SU-DHL-6 (cell line): ENCODE results near the gene JMJD7.

Source experiments
- H2AFZ ChIP-seq: fragments of 200-600 bp; sonication (generic); 2 replicates; pipeline ENCODE4 v1.6.1; 2014; ENCODE audit warnings: low read depth, mild to moderate bottlenecking, moderate library complexity, mixed read lengths, antibody characterized with exemption, low read length; ENCODE audit not compliant: severe bottlenecking
- H3F3A ChIP-seq: fragments of 200-600 bp; shearing (Covaris generic); 2 replicates; pipeline ENCODE4 v1.6.0; 2016; ENCODE audit warnings: antibody characterized with exemption, mild to moderate bottlenecking; ENCODE audit not compliant: insufficient read depth
- H3K27ac ChIP-seq: fragments of 200-600 bp; sonication (generic); 2 replicates; pipeline ENCODE4 v1.5.1; 2016; ENCODE audit warnings: low read depth, mild to moderate bottlenecking, low read length, moderate library complexity, mixed read lengths
- H3K27me3 ChIP-seq: fragments of 200-600 bp; sonication (generic), shearing (Covaris generic); 2 replicates; pipeline ENCODE4 v1.6.0; 2014; ENCODE audit warnings: mild to moderate bottlenecking, low read length
- H3K36me3 ChIP-seq: fragments of 200-600 bp; sonication (generic); 2 replicates; pipeline ENCODE4 v1.6.1; 2014; ENCODE audit warnings: mild to moderate bottlenecking, low read length, mixed read lengths
- H3K4me2 ChIP-seq: fragments of 300-600, 200-600 bp; shearing (Covaris generic), sonication (generic); 2 replicates; pipeline ENCODE4 v1.6.0; 2014; ENCODE audit warnings: low read length, low read depth, mild to moderate bottlenecking; ENCODE audit not compliant: poor library complexity, severe bottlenecking
- H3K4me3 ChIP-seq: fragments of 200-600 bp; sonication (generic); 2 replicates; pipeline ENCODE4 v1.5.1; 2014; ENCODE audit warnings: antibody characterized with exemption, low read length, mild to moderate bottlenecking, mixed read lengths; ENCODE audit not compliant: insufficient read depth, poor library complexity, severe bottlenecking
- H3K79me2 ChIP-seq: fragments of 200-600 bp; sonication (generic); 2 replicates; pipeline ENCODE4 v1.6.1; 2014; ENCODE audit warnings: mild to moderate bottlenecking, low read length, moderate library complexity; ENCODE audit not compliant: insufficient read depth
- H3K9ac ChIP-seq: fragments of 200-600 bp; sonication (generic); 2 replicates; pipeline ENCODE4 v1.7.0; 2014; ENCODE audit warnings: mild to moderate bottlenecking, low read length
- H3K9me2 ChIP-seq: fragments of 200-600 bp; sonication (generic); replicated peaks from 2 replicates; pipeline ENCODE4 v1.6.1; 2014; ENCODE audit warnings: low read length; ENCODE audit not compliant: insufficient read depth
- H3K9me3 ChIP-seq: fragments of 200-600 bp; sonication (generic); 2 replicates; pipeline ENCODE4 v1.6.1; 2014; ENCODE audit warnings: low read length, mixed read lengths; ENCODE audit not compliant: insufficient read depth
- H4K20me1 ChIP-seq: fragments of 200-600 bp; sonication (generic); 2 replicates; pipeline ENCODE4 v1.6.1; 2014; ENCODE audit warnings: low read depth, mild to moderate bottlenecking, antibody characterized with exemption, low read length, moderate library complexity, mixed read lengths
- EZH2phosphoT487 ChIP-seq: fragments of 200-600 bp; sonication (generic), shearing (Covaris generic); conservative IDR thresholded peaks from 2 replicates; pipeline ENCODE4 v1.6.1; 2018; ENCODE audit warnings: mild to moderate bottlenecking, antibody characterized with exemption, low read length, moderate library complexity, mixed read lengths
- TF ChIP-seq, protein P1 (sequence below): fragments of 200-600 bp; sonication (generic); IDR thresholded peaks from one replicate; pipeline ENCODE4 v1.5.1; 2017; ENCODE audit warnings: antibody characterized with exemption, mild to moderate bottlenecking, low read length, moderate library complexity; ENCODE audit not compliant: insufficient read depth, poor library complexity, severe bottlenecking

Gene JMJD7

DNA sequence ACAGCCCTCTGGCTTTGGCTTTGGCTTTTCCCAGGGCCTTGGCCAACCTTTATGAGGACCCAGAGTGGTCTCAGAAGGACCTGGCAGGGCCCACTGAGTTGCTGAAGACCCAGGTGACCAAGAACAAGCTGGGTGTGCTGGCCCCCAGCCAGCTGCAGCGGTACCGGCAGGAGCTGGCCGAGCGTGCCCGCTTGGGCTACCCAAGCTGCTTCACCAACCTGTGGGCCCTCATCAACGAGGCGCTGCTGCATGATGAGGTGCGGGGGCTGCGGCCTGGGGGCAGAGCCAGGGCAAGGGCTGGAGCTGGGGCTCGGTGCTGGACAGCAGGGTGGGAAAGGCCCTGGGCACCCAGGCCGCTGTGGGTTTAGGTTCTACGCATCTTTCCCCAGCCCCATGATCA lies 16.9 kb downstream of the JMJD7 start:
- no peaks in the 10 kb centered on the region for H3K27me3 ChIP-seq
- no peaks in the 10 kb centered on the region for H3K79me2 ChIP-seq
- no peak overlapping the region for H3K27ac ChIP-seq
- H3K36me3 ChIP-seq, result no peaks in the 10 kb centered on the region
- H3K9me3 ChIP-seq, result no peaks in the 10 kb centered on the region
- H4K20me1 ChIP-seq, result no peaks in the 10 kb centered on the region
- no peak overlapping the region for H3K4me2 ChIP-seq
- no peaks in the 10 kb centered on the region for H3K9me2 ChIP-seq
- no peak overlapping the region for H2AFZ ChIP-seq
- no peak overlapping the region for H3K9ac ChIP-seq
- H3K4me3 ChIP-seq, result no peak overlapping the region
- no peaks in the 10 kb centered on the region for H3F3A ChIP-seq
- TF ChIP-seq, protein P1, sequence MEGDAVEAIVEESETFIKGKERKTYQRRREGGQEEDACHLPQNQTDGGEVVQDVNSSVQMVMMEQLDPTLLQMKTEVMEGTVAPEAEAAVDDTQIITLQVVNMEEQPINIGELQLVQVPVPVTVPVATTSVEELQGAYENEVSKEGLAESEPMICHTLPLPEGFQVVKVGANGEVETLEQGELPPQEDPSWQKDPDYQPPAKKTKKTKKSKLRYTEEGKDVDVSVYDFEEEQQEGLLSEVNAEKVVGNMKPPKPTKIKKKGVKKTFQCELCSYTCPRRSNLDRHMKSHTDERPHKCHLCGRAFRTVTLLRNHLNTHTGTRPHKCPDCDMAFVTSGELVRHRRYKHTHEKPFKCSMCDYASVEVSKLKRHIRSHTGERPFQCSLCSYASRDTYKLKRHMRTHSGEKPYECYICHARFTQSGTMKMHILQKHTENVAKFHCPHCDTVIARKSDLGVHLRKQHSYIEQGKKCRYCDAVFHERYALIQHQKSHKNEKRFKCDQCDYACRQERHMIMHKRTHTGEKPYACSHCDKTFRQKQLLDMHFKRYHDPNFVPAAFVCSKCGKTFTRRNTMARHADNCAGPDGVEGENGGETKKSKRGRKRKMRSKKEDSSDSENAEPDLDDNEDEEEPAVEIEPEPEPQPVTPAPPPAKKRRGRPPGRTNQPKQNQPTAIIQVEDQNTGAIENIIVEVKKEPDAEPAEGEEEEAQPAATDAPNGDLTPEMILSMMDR, result no peak
- no peak for TF ChIP-seq EZH2phosphoT487

DNA sequence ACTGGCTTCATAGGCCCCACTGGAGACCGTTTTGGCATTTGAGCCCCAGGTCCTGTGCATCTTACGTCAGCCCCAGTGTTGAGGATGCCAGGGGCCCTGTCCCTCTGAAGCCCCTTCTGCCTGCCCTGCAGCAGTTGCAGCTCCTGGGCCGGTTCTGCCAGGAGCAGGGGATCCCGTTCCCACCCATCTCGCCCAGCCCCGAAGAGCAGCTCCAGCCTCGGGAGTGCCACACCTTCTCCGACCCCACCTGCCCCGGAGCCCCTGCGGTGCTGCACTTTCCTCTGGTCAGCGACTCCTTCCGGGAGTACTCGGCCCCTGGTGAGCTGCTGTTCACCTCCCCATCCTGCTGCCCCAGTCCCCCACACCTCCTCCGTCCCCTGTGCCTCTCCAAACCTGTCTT lies 19.3 kb downstream of the JMJD7 start:
- Histone ChIP-seq H4K20me1 (no peaks in the 10 kb centered on the region), H3K4me2 (no peak overlapping the region), H3K4me3 (no peak overlapping the region), H2AFZ (no peak overlapping the region), H3K9me3 (no peaks in the 10 kb centered on the region), H3K9ac (no peak overlapping the region), H3K27me3 (no peaks in the 10 kb centered on the region), H3K27ac (no peak overlapping the region), H3K79me2 (no peaks in the 10 kb centered on the region), H3F3A (no peaks in the 10 kb centered on the region), H3K36me3 (no peaks in the 10 kb centered on the region), H3K9me2 (no peaks in the 10 kb centered on the region)
- no peak for TF ChIP-seq EZH2phosphoT487
- TF ChIP-seq, protein P1, result no peak

DNA sequence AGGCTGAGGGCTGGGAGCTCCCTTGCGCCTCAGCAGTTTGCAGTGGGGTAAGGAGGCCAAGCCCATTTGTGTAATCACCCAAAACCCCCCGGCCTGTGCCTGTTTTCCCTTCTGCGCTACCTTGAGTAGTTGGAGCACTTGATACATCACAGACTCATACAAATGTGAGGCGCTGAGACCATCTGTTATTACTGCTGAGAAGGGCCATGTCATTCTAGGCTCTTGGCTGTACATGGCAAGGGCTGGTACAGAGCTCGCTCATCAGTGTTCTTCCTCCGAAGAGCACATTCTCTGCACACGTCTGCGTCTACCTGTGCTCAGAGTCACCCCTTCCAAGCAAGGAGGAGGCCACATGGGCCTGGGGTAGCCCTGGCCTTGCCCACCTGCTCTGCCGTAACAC lies 20.1 kb downstream of the JMJD7 start:
- no peak overlapping the region for H2AFZ ChIP-seq
- no peaks in the 10 kb centered on the region for H3F3A ChIP-seq
- H3K79me2 ChIP-seq, result no peaks in the 10 kb centered on the region
- no peaks in the 10 kb centered on the region for H4K20me1 ChIP-seq
- TF ChIP-seq, protein P1, result no peak
- TF ChIP-seq EZH2phosphoT487, result no peak
- H3K27me3 ChIP-seq, result no peaks in the 10 kb centered on the region
- H3K9ac ChIP-seq, result no peak overlapping the region
- no peak overlapping the region for H3K4me3 ChIP-seq
- no peaks in the 10 kb centered on the region for H3K9me2 ChIP-seq
- H3K9me3 ChIP-seq, result no peaks in the 10 kb centered on the region
- no peak overlapping the region for H3K27ac ChIP-seq
- H3K36me3 ChIP-seq, result no peaks in the 10 kb centered on the region
- no peak overlapping the region for H3K4me2 ChIP-seq

DNA sequence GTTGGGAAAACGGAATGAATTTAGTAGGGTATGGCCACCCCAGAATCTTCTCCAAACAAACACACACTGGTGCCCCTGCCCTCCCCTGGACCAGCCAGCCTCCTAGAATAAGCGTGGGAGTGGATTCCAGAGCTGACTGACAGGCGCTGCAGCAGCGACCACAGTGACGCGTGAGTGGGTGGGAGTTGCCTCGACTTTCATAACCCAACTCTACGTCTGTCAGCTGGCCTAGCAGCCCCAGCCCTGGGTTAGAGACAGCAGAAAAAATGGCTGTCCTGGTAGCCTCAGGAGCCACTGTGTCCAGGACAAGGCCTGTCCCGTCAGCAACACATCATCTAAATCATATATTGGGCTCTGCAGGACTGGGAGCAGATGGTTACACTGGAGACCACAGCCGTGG lies 20.7 kb downstream of the JMJD7 start:
- Histone ChIP-seq H3K9me3 (no peaks in the 10 kb centered on the region), H3K9ac (no peak overlapping the region), H3K4me2 (no peak overlapping the region), H3K27me3 (no peaks in the 10 kb centered on the region), H3K9me2 (no peaks in the 10 kb centered on the region), H3K4me3 (no peak overlapping the region), H3F3A (no peaks in the 10 kb centered on the region), H2AFZ (no peak overlapping the region), H3K79me2 (no peaks in the 10 kb centered on the region), H4K20me1 (no peaks in the 10 kb centered on the region), H3K27ac (no peak overlapping the region), H3K36me3 (no peaks in the 10 kb centered on the region)
- no peak for TF ChIP-seq EZH2phosphoT487
- TF ChIP-seq, protein P1, result no peak
